Esophagus muscularis mucosa (tissue), 4 donors: ENCODE data around the gene MBP.

Source experiments
- EP300 ChIP-seq: sonication (generic); formaldehyde crosslinking; IDR thresholded peaks from one replicate; pipeline ENCODE4 v1.6.1; 2017; ENCODE audit warnings: antibody characterized with exemption
- POLR2A ChIP-seq: fragments of 450-650 bp; IDR thresholded peaks from one replicate; pipeline ENCODE4 v1.6.1; 2017; ENCODE audit warnings: antibody characterized with exemption, moderate library complexity, mild to moderate bottlenecking, low read depth
- POLR2AphosphoS5 ChIP-seq, 2 donors: sonication (generic); formaldehyde crosslinking; IDR thresholded peaks; one replicate each; pipeline ENCODE4 v1.6.1; 2017; ENCODE audit warnings: antibody characterized with exemption in 2 of 2
- TF ChIP-seq, protein P1 (sequence below), 3 experiments: fragments of 200-600 bp in 2 of 3; fragments of 450-650 bp in 1 of 3; sonication (generic) in 2 of 3; IDR thresholded peaks; one replicate each; pipeline ENCODE4 v1.5.1; 2017 to 2019; ENCODE audit warnings: antibody characterized with exemption in 3 of 3, mild to moderate bottlenecking in 2 of 3, moderate library complexity in 1 of 3

DNA sequence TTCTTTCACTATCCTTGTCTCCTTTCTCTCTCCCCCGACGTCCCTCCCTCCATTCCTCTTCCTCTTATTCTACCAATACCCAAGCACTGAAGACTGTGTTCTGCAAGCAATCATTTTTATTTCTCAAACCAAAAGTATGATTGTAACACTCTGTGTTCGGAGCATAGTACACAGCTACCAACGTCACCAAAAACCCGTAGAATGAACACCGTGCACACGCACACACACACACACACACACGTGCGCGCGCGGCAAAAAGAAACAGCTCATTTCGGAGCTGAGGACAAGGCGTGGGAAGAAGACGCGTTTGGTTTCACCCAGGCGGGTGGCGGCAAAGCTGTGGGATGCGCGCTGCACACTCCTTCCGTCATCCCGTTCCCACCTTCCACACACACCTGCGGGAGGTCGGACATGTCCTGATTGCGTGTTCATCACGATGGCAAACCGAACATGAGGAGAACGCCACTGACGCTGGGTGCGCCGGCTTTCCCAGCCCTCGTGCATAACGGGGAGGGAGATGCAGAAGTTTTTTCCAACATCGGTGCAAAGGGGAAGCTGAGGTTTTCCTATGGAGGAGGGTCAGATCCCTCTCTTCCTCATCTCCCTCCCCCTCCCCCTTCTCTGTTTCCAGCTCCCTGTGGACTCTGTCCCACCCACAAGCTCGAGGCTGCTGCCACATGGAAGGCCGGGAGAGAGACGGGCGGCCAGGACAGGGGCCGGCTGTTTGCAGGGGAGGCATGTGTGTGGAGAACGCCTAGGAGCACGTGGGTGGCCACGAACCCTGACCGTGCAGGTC lies 20.4 kb downstream of the MBP start:
- TF ChIP-seq, protein P1, sequence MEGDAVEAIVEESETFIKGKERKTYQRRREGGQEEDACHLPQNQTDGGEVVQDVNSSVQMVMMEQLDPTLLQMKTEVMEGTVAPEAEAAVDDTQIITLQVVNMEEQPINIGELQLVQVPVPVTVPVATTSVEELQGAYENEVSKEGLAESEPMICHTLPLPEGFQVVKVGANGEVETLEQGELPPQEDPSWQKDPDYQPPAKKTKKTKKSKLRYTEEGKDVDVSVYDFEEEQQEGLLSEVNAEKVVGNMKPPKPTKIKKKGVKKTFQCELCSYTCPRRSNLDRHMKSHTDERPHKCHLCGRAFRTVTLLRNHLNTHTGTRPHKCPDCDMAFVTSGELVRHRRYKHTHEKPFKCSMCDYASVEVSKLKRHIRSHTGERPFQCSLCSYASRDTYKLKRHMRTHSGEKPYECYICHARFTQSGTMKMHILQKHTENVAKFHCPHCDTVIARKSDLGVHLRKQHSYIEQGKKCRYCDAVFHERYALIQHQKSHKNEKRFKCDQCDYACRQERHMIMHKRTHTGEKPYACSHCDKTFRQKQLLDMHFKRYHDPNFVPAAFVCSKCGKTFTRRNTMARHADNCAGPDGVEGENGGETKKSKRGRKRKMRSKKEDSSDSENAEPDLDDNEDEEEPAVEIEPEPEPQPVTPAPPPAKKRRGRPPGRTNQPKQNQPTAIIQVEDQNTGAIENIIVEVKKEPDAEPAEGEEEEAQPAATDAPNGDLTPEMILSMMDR (IDR thresholded peaks at IDR 0.05), result no peak
- TF ChIP-seq POLR2AphosphoS5 (IDR thresholded peaks at IDR 0.05) (no peak), POLR2A (no peak), EP300 (no peak)
